Osteocyte (in vitro differentiated cells): ENCODE data around the gene OLIG1. TPM values are rescaled to one million over a fixed set of nuclear protein-coding genes. Genes with fewer than 3 reads are reported as not detected.

Experiments
- DNase-seq: peaks from one replicate; pipeline ENCODE4 v3.0.0; 2021; ENCODE audit warnings: mixed read lengths; ENCODE audit not compliant: unreplicated experiment; ENCODE audit errors: extremely low spot score
- H3K27ac Mint-ChIP-seq: one replicate; pipeline ENCODE4 v1.8.0; 2021; ENCODE audit warnings: mild to moderate bottlenecking, mixed read lengths; ENCODE audit not compliant: unreplicated experiment
- H3K27me3 Mint-ChIP-seq: one replicate; pipeline ENCODE4 v1.8.0; 2021; ENCODE audit warnings: mixed read lengths; ENCODE audit not compliant: unreplicated experiment
- H3K36me3 Mint-ChIP-seq: one replicate; pipeline ENCODE4 v1.8.0; 2021; ENCODE audit warnings: mixed read lengths; ENCODE audit not compliant: unreplicated experiment
- H3K4me1 Mint-ChIP-seq: one replicate; pipeline ENCODE4 v1.8.0; 2021; ENCODE audit warnings: mixed read lengths; ENCODE audit not compliant: unreplicated experiment
- H3K4me3 Mint-ChIP-seq: one replicate; pipeline ENCODE4 v1.8.0; 2021; ENCODE audit warnings: mild to moderate bottlenecking, moderate library complexity, mixed read lengths; ENCODE audit not compliant: unreplicated experiment
- H3K9me3 Mint-ChIP-seq: one replicate; pipeline ENCODE4 v1.8.0; 2021; ENCODE audit warnings: mixed read lengths; ENCODE audit not compliant: unreplicated experiment
- total RNA-seq: library from RNA; stranded (reverse); gene quantifications from 2 replicates; pipeline ENCODE4 v1.2.1, GENCODE V29; 2021
- TF ChIP-seq, protein P1 (sequence below): fragments of 200-600 bp; sonication (generic); IDR thresholded peaks from 2 replicates; pipeline ENCODE4 v1.5.0; 2021; ENCODE audit warnings: antibody characterized with exemption, mild to moderate bottlenecking, moderate library complexity

OLIG1 gene
- total RNA-seq, 1 donor from 2014 or later = not detected

DNA sequence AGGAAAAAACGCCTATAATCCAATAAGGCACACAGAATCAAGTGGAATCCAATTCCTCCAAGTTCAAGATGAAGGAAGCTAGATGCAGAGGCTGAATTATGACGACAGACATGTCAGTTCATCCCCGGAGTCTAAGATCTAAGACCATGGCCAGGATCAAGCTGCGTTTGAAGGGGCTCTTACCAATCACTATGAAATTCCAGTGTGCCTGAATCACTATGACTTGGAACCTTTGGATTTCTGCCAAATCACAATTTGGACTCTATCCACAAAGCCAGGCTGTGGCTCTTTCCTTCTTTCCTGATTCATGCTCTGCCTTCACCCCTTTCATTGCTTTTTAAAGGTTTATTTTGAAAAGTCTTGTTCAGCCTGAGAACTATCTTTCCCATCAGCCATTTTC, 27.1 kb upstream of the OLIG1 start:
- no peak for DNase-seq
- peaks cover 6% of the 10 kb centered on the region for H3K4me1 Mint-ChIP-seq
- no peak overlapping the region for H3K4me3 Mint-ChIP-seq
- H3K9me3 Mint-ChIP-seq = no peaks in the 10 kb centered on the region
- no peaks in the 10 kb centered on the region for H3K36me3 Mint-ChIP-seq
- H3K27ac Mint-ChIP-seq = no peak overlapping the region
- TF ChIP-seq, protein P1, sequence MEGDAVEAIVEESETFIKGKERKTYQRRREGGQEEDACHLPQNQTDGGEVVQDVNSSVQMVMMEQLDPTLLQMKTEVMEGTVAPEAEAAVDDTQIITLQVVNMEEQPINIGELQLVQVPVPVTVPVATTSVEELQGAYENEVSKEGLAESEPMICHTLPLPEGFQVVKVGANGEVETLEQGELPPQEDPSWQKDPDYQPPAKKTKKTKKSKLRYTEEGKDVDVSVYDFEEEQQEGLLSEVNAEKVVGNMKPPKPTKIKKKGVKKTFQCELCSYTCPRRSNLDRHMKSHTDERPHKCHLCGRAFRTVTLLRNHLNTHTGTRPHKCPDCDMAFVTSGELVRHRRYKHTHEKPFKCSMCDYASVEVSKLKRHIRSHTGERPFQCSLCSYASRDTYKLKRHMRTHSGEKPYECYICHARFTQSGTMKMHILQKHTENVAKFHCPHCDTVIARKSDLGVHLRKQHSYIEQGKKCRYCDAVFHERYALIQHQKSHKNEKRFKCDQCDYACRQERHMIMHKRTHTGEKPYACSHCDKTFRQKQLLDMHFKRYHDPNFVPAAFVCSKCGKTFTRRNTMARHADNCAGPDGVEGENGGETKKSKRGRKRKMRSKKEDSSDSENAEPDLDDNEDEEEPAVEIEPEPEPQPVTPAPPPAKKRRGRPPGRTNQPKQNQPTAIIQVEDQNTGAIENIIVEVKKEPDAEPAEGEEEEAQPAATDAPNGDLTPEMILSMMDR = no peak
- peaks cover 29% of the 10 kb centered on the region for H3K27me3 Mint-ChIP-seq

DNA sequence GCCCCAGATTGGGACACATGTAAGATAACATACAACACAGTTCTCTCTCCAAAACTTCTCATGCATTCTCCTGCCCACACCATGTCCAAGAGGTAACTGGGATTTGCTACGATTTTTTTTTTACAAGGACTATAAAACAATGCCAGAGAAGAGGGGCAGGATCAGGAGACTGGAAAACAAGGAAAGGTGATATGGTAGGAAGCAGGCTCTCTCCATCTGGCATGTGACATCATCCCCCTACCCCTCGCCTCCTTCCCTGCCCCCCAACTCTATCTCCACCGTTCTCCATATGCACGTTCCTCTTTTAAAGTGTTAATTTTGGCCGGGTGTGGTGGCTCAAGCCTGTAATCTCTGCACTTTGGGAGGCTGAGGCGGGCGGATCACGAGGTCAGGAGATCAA, 23.5 kb upstream of the OLIG1 start:
- H3K4me1 Mint-ChIP-seq = peaks cover 6% of the 10 kb centered on the region
- H3K9me3 Mint-ChIP-seq = no peaks in the 10 kb centered on the region
- TF ChIP-seq, protein P1 = no peak
- peaks cover 38% of the 10 kb centered on the region for H3K27me3 Mint-ChIP-seq
- H3K27ac Mint-ChIP-seq = no peak overlapping the region
- DNase-seq = no peak
- no peak overlapping the region for H3K4me3 Mint-ChIP-seq
- no peaks in the 10 kb centered on the region for H3K36me3 Mint-ChIP-seq

DNA sequence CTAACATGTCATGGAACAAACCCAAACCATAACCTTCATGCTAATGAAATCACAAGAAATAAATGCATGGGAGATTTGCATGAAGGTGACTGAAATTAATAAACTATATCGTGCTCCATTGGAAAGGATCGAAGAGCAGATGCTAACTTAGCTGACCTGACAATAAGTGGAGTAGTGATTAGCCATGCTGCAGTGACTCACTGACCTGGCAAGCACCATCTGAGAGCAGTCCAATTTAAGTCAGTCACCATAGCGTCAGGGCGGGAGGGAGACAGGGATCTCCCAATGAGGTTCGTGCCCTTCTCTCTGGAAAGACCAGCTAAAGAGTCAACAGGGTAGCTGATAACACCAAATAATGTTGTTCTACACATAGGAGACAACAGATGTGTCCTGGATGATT, 22.7 kb upstream of the OLIG1 start:
- peaks cover 44% of the 10 kb centered on the region for H3K27me3 Mint-ChIP-seq
- no peaks in the 10 kb centered on the region for H3K36me3 Mint-ChIP-seq
- DNase-seq = no peak
- H3K9me3 Mint-ChIP-seq = no peaks in the 10 kb centered on the region
- TF ChIP-seq, protein P1 = no peak
- peaks cover 6% of the 10 kb centered on the region for H3K4me1 Mint-ChIP-seq
- no peak overlapping the region for H3K4me3 Mint-ChIP-seq
- H3K27ac Mint-ChIP-seq = no peak overlapping the region

DNA sequence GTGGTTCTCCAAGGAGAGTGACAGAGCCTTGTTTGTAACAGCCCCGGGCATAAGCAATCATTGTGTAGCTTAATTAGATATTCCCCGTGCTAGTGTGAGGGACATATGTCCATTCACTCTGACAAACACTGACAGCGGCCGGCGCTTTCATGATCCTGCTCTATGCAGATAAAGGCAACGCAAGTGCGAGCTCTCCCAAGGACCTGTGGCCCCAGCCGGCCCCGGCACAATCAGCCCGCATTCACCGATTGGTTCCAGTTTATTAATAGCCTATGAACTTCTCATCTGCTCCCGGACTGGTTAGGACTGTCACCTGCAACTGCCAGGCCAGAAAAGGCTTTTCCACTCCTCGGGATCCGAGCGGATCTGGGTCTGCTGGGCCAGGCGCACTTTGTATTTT, 18.0 kb upstream of the OLIG1 start:
- TF ChIP-seq, protein P1 = no peak
- H3K27ac Mint-ChIP-seq = no peak overlapping the region

DNA sequence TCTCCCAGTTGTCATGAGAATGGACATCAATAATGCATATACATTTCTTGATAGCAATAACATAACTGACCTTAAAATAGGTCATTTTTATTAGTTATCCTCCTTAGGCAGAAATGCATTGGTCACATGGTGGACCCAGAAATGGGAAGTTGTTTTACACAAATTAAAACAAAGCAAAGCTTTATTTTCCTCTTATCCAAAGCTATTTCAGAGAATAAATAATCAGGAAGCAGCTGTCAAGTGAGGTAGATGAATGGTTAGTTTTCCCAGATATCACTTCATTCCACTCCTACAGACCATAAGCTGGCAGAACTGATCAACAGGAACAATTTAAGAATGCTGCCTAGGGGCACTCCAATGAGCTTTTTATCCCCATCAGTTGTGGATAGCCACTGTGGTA, 16.0 kb upstream of the OLIG1 start:
- Mint-ChIP-seq H3K36me3 (no peaks in the 10 kb centered on the region), H3K4me3 (no peak overlapping the region), H3K27me3 (peaks cover 34% of the 10 kb centered on the region), H3K9me3 (no peaks in the 10 kb centered on the region), H3K4me1 (no peaks in the 10 kb centered on the region), H3K27ac (no peak overlapping the region)
- TF ChIP-seq, protein P1 = no peak
- DNase-seq = no peak

More for the DNA sequence above, 18.0 kb upstream of the OLIG1 start:
- peaks cover 42% of the 10 kb centered on the region for H3K27me3 Mint-ChIP-seq
- H3K9me3 Mint-ChIP-seq = no peaks in the 10 kb centered on the region
- DNase-seq = no peak
- no peak overlapping the region for H3K4me3 Mint-ChIP-seq
- no peaks in the 10 kb centered on the region for H3K4me1 Mint-ChIP-seq
- no peaks in the 10 kb centered on the region for H3K36me3 Mint-ChIP-seq
